HFFc6 (cell line): Measurements from ENCODE around the gene NR3C1. TPM values are rescaled to one million over a fixed set of nuclear protein-coding genes. Genes with fewer than 3 reads are reported as not detected.

Experiments used
- DNase-seq: peaks from one replicate; pipeline ENCODE4 v3.0.0-alpha.2; 2018
- H3K27ac Mint-ChIP-seq: 2 replicates; pipeline ENCODE4 v1.8.0; 2020; ENCODE audit warnings: mild to moderate bottlenecking, mixed read lengths
- H3K27me3 Mint-ChIP-seq: 2 replicates; pipeline ENCODE4 v1.8.0; 2021; ENCODE audit warnings: mild to moderate bottlenecking, moderate library complexity, mixed read lengths; ENCODE audit not compliant: insufficient read depth
- H3K36me3 Mint-ChIP-seq: 2 replicates; pipeline ENCODE4 v1.8.0; 2021; ENCODE audit warnings: low read depth, mixed read lengths
- H3K4me1 Mint-ChIP-seq: 2 replicates; pipeline ENCODE4 v1.8.0; 2020; ENCODE audit warnings: low read depth, mixed read lengths
- H3K4me3 Mint-ChIP-seq: 2 replicates; pipeline ENCODE4 v1.8.0; 2020; ENCODE audit warnings: mild to moderate bottlenecking, moderate library complexity, mixed read lengths
- H3K9me3 Mint-ChIP-seq: 2 replicates; pipeline ENCODE4 v1.8.0; 2020; ENCODE audit warnings: mild to moderate bottlenecking, mixed read lengths
- total RNA-seq, 6 experiments: library from RNA; stranded (reverse); fragmentation: NEBNext Ultra II Directional; extraction: Animal tissue kit (Norgen Biotek cat#: 25700); gene quantifications; 2 replicates in 1 of 6; 3 replicates in 5 of 6; pipeline ENCODE4 v1.2.3, GENCODE V29; 2021
- TF ChIP-seq, protein P1 (sequence below): fragments of 200-600 bp; sonication (generic); IDR thresholded peaks from 2 replicates; pipeline ENCODE4 v1.5.0; 2021; ENCODE audit warnings: antibody characterized with exemption, mild to moderate bottlenecking

The NR3C1 gene
- total RNA-seq, 6 experiments from 2014 or later = 61.6 to 86.9 (median 71.5) TPM

DNA sequence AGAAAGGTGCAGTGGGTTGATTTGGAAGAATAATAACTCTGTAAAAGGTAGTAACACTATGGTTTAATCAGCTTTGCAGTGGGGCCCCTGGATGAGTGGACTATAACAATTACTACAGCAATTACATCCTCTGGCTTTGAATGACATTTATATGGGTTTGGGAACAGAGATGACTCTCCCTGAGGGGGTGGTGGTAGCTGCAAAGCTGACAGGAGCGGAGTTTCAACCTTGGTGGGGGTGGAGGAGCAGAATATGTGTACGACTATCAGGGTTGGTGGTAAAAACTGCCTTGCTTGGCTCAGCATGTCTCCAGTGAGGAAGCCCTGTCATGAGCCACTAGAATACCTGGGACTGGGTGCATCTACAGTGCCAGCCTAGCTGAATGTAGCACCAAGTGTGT, 28.3 kb upstream of the NR3C1 start:
- H3K4me3 Mint-ChIP-seq = no peak overlapping the region
- H3K27me3 Mint-ChIP-seq = no peaks in the 10 kb centered on the region; the same call in 1 of the 2 replicates
- no peaks in the 10 kb centered on the region for H3K9me3 Mint-ChIP-seq
- no peak for DNase-seq
- no peak overlapping the region for H3K27ac Mint-ChIP-seq
- H3K36me3 Mint-ChIP-seq = no peaks in the 10 kb centered on the region
- TF ChIP-seq, protein P1, sequence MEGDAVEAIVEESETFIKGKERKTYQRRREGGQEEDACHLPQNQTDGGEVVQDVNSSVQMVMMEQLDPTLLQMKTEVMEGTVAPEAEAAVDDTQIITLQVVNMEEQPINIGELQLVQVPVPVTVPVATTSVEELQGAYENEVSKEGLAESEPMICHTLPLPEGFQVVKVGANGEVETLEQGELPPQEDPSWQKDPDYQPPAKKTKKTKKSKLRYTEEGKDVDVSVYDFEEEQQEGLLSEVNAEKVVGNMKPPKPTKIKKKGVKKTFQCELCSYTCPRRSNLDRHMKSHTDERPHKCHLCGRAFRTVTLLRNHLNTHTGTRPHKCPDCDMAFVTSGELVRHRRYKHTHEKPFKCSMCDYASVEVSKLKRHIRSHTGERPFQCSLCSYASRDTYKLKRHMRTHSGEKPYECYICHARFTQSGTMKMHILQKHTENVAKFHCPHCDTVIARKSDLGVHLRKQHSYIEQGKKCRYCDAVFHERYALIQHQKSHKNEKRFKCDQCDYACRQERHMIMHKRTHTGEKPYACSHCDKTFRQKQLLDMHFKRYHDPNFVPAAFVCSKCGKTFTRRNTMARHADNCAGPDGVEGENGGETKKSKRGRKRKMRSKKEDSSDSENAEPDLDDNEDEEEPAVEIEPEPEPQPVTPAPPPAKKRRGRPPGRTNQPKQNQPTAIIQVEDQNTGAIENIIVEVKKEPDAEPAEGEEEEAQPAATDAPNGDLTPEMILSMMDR = no peak
- peaks cover 42% of the 10 kb centered on the region for H3K4me1 Mint-ChIP-seq

DNA sequence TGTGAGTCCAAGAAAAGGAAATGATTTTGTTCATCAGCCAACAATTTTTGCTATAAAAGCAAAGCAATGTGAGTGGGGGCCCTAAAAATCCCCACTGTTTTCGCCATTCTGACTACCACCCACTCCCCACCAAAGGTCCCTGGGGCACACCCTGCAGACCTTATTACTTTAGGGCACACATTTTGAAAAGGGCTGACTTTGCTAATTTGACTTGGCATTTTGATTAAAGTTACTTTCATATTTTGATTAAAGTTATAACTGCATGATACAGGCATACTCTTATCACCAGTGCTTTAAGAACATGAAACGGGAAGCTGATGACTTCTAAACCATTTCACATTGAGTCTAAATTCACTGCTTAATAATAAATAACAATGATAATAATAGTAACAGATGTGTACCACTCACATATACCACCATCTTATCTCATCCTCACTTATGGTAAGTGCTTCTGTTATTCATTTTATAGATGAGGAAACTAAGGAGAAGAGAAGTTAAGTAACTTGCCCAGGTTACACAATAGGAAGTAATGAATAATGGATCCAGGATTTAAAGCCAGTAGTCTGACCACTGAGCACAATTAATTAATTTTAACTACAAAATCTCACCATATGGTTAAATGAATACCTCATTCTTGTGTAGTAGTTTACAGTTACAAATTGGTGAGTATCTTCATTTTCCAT, 25.4 kb upstream of the NR3C1 start:
- Mint-ChIP-seq H3K27me3 (no peaks in the 10 kb centered on the region), H3K4me1 (peaks cover 20% of the 10 kb centered on the region; the same call in 1 of the 2 replicates), H3K27ac (no peak overlapping the region), H3K4me3 (no peak overlapping the region), H3K9me3 (no peaks in the 10 kb centered on the region), H3K36me3 (no peaks in the 10 kb centered on the region)
- TF ChIP-seq, protein P1 = no peak
- DNase-seq = no peak

- DNase-seq = no peak
- Mint-ChIP-seq H3K9me3 (no peaks in the 10 kb centered on the region), H3K27ac (no peak overlapping the region), H3K4me1 (peaks cover 15% of the 10 kb centered on the region; the same call in 1 of the 2 replicates), H3K36me3 (no peaks in the 10 kb centered on the region), H3K27me3 (no peaks in the 10 kb centered on the region; the same call in 1 of the 2 replicates), H3K4me3 (no peak overlapping the region)
- TF ChIP-seq, protein P1 = no peak
These were observed 24.7 kb upstream of the NR3C1 start for GRCh38 chr5:143428155-143428554.

GRCh38 chr5:143427122-143427735, 23.7 kb upstream of the NR3C1 start:
- Mint-ChIP-seq H3K4me1 (peaks cover 12% of the 10 kb centered on the region), H3K36me3 (no peaks in the 10 kb centered on the region), H3K27me3 (no peaks in the 10 kb centered on the region; the same call in 1 of the 2 replicates), H3K27ac (no peak overlapping the region), H3K9me3 (no peaks in the 10 kb centered on the region), H3K4me3 (no peak overlapping the region)
- TF ChIP-seq, protein P1 = no peak
- DNase-seq = no peak

GRCh38 chr5:143426437-143426991, 23.0 kb upstream of the NR3C1 start:
- DNase-seq = no peak
- H3K27ac Mint-ChIP-seq = no peak overlapping the region

More at GRCh38 chr5:143426437-143426991, 23.0 kb upstream of the NR3C1 start:
- TF ChIP-seq, protein P1 = no peak
- H3K4me3 Mint-ChIP-seq = no peak overlapping the region
- H3K4me1 Mint-ChIP-seq = peaks cover 5% of the 10 kb centered on the region
- no peaks in the 10 kb centered on the region; the same call in 1 of the 2 replicates for H3K27me3 Mint-ChIP-seq
- no peaks in the 10 kb centered on the region for H3K9me3 Mint-ChIP-seq
- no peaks in the 10 kb centered on the region for H3K36me3 Mint-ChIP-seq
